ENCODE measurements around the gene NF1.

NF1 gene

GRCh38 chr17:31272236-31272635 lies 177.5 kb downstream of the NF1 start:
- H3K27ac ChIP-seq (ENCODE audit: low read length) = no peak overlapping the region
- H3K9ac ChIP-seq (ENCODE audit: low read length) = no peak overlapping the region
- H2AFZ ChIP-seq (ENCODE audit: low read length) = no peak overlapping the region
- H3K4me3 ChIP-seq (ENCODE audit: low read length) = no peak overlapping the region
- no peaks in the 10 kb centered on the region for H3K4me1 ChIP-seq (ENCODE audit: low read length)
- H3K9me3 ChIP-seq (replicated peaks; ENCODE audit: insufficient read depth, low read length) = no peaks in the 10 kb centered on the region
- H4K20me1 ChIP-seq (ENCODE audit: insufficient read depth, low read length) = no peaks in the 10 kb centered on the region
- no peak overlapping the region for H3K4me2 ChIP-seq (ENCODE audit: low read depth, low read length)
- H3K79me2 ChIP-seq (ENCODE audit: low read length) = no peaks in the 10 kb centered on the region
- H3K36me3 ChIP-seq (replicated peaks; ENCODE audit: insufficient read depth, low read length) = no peaks in the 10 kb centered on the region
- H3K27me3 ChIP-seq (replicated peaks; ENCODE audit: insufficient read depth, low read length) = no peaks in the 10 kb centered on the region
- no peak for DNase-seq
- no peak for TF ChIP-seq CTCF (IDR thresholded peaks at IDR 0.05; ENCODE audit: low read length)
- no peak for TF ChIP-seq EZH2phosphoT487 (IDR thresholded peaks at IDR 0.05; ENCODE audit: low read length)
- TF ChIP-seq EZH2 (optimal IDR thresholded peaks at IDR 0.05; ENCODE audit: low read depth, low read length) = no peak
- H3F3A ChIP-seq (ENCODE audit: insufficient read depth, low read length) = no peaks in the 10 kb centered on the region
- H3K9me2 ChIP-seq (replicated peaks; ENCODE audit: insufficient read depth, low read length) = no peaks in the 10 kb centered on the region

- no peak for DNase-seq
- no peak overlapping the region for H2AFZ ChIP-seq (ENCODE audit: low read length)
- TF ChIP-seq CTCF (IDR thresholded peaks at IDR 0.05; ENCODE audit: low read length) (no peak), EZH2 (optimal IDR thresholded peaks at IDR 0.05; ENCODE audit: low read depth, low read length) (no peak), EZH2phosphoT487 (IDR thresholded peaks at IDR 0.05; ENCODE audit: low read length) (no peak)
- H3K9me2 ChIP-seq (replicated peaks; ENCODE audit: insufficient read depth, low read length) = no peaks in the 10 kb centered on the region
- no peaks in the 10 kb centered on the region for H3K9me3 ChIP-seq (replicated peaks; ENCODE audit: insufficient read depth, low read length)
- no peaks in the 10 kb centered on the region for H3K36me3 ChIP-seq (replicated peaks; ENCODE audit: insufficient read depth, low read length)
- H3K79me2 ChIP-seq (ENCODE audit: low read length) = no peaks in the 10 kb centered on the region
- no peak overlapping the region for H3K4me3 ChIP-seq (ENCODE audit: low read length)
- no peak overlapping the region for H3K4me2 ChIP-seq (ENCODE audit: low read depth, low read length)
- H4K20me1 ChIP-seq (ENCODE audit: insufficient read depth, low read length) = no peaks in the 10 kb centered on the region
- no peak overlapping the region for H3K9ac ChIP-seq (ENCODE audit: low read length)
- H3K27ac ChIP-seq (ENCODE audit: low read length) = no peak overlapping the region
- H3K4me1 ChIP-seq (ENCODE audit: low read length) = no peaks in the 10 kb centered on the region
- no peaks in the 10 kb centered on the region for H3K27me3 ChIP-seq (replicated peaks; ENCODE audit: insufficient read depth, low read length)
- H3F3A ChIP-seq (ENCODE audit: insufficient read depth, low read length) = no peaks in the 10 kb centered on the region
These were observed 178.0 kb downstream of the NF1 start for GRCh38 chr17:31272803-31273202.

- H3F3A ChIP-seq (ENCODE audit: insufficient read depth, low read length) = no peaks in the 10 kb centered on the region
- no peak for DNase-seq
- no peaks in the 10 kb centered on the region for H3K36me3 ChIP-seq (replicated peaks; ENCODE audit: insufficient read depth, low read length)
- no peaks in the 10 kb centered on the region for H4K20me1 ChIP-seq (ENCODE audit: insufficient read depth, low read length)
- no peak for TF ChIP-seq EZH2phosphoT487 (IDR thresholded peaks at IDR 0.05; ENCODE audit: low read length)
- no peak for TF ChIP-seq EZH2 (optimal IDR thresholded peaks at IDR 0.05; ENCODE audit: low read depth, low read length)
- TF ChIP-seq CTCF (IDR thresholded peaks at IDR 0.05; ENCODE audit: low read length) = no peak
- H3K27me3 ChIP-seq (replicated peaks; ENCODE audit: insufficient read depth, low read length) = no peaks in the 10 kb centered on the region
- H3K4me1 ChIP-seq (ENCODE audit: low read length) = no peaks in the 10 kb centered on the region
- no peaks in the 10 kb centered on the region for H3K9me2 ChIP-seq (replicated peaks; ENCODE audit: insufficient read depth, low read length)
- H2AFZ ChIP-seq (ENCODE audit: low read length) = no peak overlapping the region
- H3K4me2 ChIP-seq (ENCODE audit: low read depth, low read length) = no peak overlapping the region
- no peaks in the 10 kb centered on the region for H3K79me2 ChIP-seq (ENCODE audit: low read length)
- H3K9me3 ChIP-seq (replicated peaks; ENCODE audit: insufficient read depth, low read length) = no peaks in the 10 kb centered on the region
- no peak overlapping the region for H3K27ac ChIP-seq (ENCODE audit: low read length)
- no peak overlapping the region for H3K4me3 ChIP-seq (ENCODE audit: low read length)
- H3K9ac ChIP-seq (ENCODE audit: low read length) = no peak overlapping the region
These were observed 178.7 kb downstream of the NF1 start for GRCh38 chr17:31273516-31273915.
